ENCODE data around the gene PNPLA2.

DNA sequence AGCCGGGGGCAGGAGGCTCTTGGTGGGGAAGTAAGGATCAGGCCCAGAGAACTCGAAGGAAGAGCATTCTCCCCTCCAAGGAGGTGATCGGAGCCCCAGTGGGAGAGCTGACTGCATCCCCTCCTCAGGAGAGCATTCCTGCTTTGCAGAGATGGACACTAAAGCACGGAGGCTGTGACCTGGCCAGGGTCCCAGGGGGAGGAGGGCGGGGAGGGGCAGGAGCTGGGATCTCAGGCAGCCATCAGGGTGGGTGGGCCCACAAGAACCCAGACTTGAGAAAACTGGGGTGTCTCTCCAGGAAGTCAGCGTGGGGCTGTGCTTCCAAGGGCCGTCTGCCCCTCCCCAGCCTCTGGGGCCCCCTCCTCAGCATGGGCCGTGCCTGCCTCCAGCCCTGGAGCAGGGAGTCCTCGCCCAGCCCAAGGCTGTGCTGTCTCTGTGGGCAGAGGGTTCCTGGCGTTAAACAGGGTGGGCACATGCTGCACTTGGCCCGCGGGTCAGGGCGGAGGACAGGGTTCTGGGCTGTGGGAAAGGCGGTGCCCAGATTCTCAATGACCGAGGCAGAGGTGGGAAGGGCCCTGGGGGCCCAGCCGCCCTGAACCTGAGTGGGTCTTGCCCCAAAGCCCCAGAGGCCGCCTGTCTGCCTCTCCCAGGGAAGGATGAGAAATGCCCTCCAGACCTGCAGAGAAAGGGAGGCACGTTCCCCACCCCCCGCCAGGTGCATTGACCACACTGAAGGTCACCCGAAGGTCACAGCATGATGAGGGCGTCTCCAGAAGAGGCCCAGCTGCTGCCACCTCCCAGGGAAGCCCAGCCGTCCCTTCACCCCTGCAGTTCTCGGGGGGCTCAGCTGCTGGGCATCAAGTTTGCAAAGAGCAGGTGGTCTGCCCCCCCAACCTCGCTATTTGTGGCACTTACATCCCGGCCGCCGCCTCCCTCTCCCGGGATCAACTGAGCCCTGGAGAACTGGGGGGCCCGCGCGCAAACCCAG is 29.5 kb upstream of the PNPLA2 start:
- no peak for TF ChIP-seq EP300 (IDR thresholded peaks at IDR 0.05)
- TF ChIP-seq, protein P1, sequence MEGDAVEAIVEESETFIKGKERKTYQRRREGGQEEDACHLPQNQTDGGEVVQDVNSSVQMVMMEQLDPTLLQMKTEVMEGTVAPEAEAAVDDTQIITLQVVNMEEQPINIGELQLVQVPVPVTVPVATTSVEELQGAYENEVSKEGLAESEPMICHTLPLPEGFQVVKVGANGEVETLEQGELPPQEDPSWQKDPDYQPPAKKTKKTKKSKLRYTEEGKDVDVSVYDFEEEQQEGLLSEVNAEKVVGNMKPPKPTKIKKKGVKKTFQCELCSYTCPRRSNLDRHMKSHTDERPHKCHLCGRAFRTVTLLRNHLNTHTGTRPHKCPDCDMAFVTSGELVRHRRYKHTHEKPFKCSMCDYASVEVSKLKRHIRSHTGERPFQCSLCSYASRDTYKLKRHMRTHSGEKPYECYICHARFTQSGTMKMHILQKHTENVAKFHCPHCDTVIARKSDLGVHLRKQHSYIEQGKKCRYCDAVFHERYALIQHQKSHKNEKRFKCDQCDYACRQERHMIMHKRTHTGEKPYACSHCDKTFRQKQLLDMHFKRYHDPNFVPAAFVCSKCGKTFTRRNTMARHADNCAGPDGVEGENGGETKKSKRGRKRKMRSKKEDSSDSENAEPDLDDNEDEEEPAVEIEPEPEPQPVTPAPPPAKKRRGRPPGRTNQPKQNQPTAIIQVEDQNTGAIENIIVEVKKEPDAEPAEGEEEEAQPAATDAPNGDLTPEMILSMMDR (IDR thresholded peaks at IDR 0.05), result no peak

Measured in esophagus muscularis mucosa (tissue), 3 donors.